HEK293T (cell line): Measurements from ENCODE around the gene TAF6.

Experiments used
- CTCF ChIA-PET: fragments of 350-600 bp; formaldehyde crosslinking; extraction: SDS; loops from one replicate; lab custom pipeline; 2021; ENCODE audit warnings: antibody characterized with exemption, inconsistent platforms; lab: Yijun Ruan, JAX
- POLR2A ChIA-PET: fragments of 350-600 bp; formaldehyde crosslinking; extraction: SDS; loops from one replicate; lab custom pipeline; 2020; ENCODE audit warnings: antibody characterized with exemption, inconsistent platforms; lab: Yijun Ruan, JAX
- DNase-seq: peaks from one replicate; pipeline ENCODE4 v3.0.0; 2012; ENCODE audit warnings: mixed read lengths; ENCODE audit errors: extremely low spot score
- ARNT ChIP-seq: fragments of 450-650 bp; IDR thresholded peaks from 2 replicates; pipeline ENCODE4 v1.6.1; 2017; ENCODE audit warnings: mild to moderate bottlenecking
- BHLHE40 ChIP-seq: fragments of 450-650 bp; IDR thresholded peaks from 2 replicates; pipeline ENCODE4 v1.6.1; 2016; ENCODE audit warnings: mild to moderate bottlenecking, moderate library complexity, borderline replicate concordance
- CTBP1 ChIP-seq: fragments of 450-650 bp; IDR thresholded peaks from 2 replicates; pipeline ENCODE4 v1.6.1; 2016; ENCODE audit warnings: borderline replicate concordance
- ELF4 ChIP-seq: fragments of 450-650 bp; IDR thresholded peaks from 2 replicates; pipeline ENCODE4 v1.6.1; 2017; ENCODE audit warnings: antibody characterized with exemption
- FOXA1 ChIP-seq: fragments of 450-650 bp; IDR thresholded peaks from 2 replicates; pipeline ENCODE4 v1.6.1; 2016; ENCODE audit warnings: mild to moderate bottlenecking
- FOXK2 ChIP-seq: fragments of 450-650 bp; IDR thresholded peaks from 2 replicates; pipeline ENCODE4 v1.6.1; 2016; ENCODE audit warnings: mild to moderate bottlenecking
- FOXM1 ChIP-seq: fragments of 450-650 bp; IDR thresholded peaks from 2 replicates; pipeline ENCODE4 v1.6.1; 2017; ENCODE audit warnings: mild to moderate bottlenecking, borderline replicate concordance
- HDGF ChIP-seq: fragments of 450-650 bp; IDR thresholded peaks from 2 replicates; pipeline ENCODE4 v1.6.1; 2017; ENCODE audit warnings: antibody characterized with exemption, borderline replicate concordance
- L3MBTL2 ChIP-seq: fragments of 450-650 bp; conservative IDR thresholded peaks from 2 replicates; pipeline ENCODE4 v1.6.1; 2016; ENCODE audit warnings: mild to moderate bottlenecking
- LEF1 ChIP-seq: fragments of 450-650 bp; IDR thresholded peaks from 2 replicates; pipeline ENCODE4 v1.6.1; 2017; ENCODE audit warnings: mild to moderate bottlenecking, borderline replicate concordance
- NFRKB ChIP-seq: fragments of 450-650 bp; IDR thresholded peaks from 2 replicates; pipeline ENCODE4 v1.6.1; 2016; ENCODE audit warnings: mild to moderate bottlenecking, moderate library complexity
- SP1 ChIP-seq: fragments of 450-650 bp; IDR thresholded peaks from 2 replicates; pipeline ENCODE4 v1.6.1; 2017
- SUZ12 ChIP-seq: fragments of 450-650 bp; IDR thresholded peaks from 2 replicates; pipeline ENCODE4 v1.6.1; 2016; ENCODE audit warnings: mild to moderate bottlenecking
- TARDBP ChIP-seq: fragments of 450-650 bp; IDR thresholded peaks from 2 replicates; pipeline ENCODE4 v1.6.1; 2016
- ZNF384 ChIP-seq: fragments of 450-650 bp; IDR thresholded peaks from 2 replicates; pipeline ENCODE4 v1.6.1; 2016
- TF ChIP-seq, protein P1 (sequence below): fragments of 450-650 bp; IDR thresholded peaks from 2 replicates; pipeline ENCODE4 v1.6.1; 2016

The TAF6 gene

DNA sequence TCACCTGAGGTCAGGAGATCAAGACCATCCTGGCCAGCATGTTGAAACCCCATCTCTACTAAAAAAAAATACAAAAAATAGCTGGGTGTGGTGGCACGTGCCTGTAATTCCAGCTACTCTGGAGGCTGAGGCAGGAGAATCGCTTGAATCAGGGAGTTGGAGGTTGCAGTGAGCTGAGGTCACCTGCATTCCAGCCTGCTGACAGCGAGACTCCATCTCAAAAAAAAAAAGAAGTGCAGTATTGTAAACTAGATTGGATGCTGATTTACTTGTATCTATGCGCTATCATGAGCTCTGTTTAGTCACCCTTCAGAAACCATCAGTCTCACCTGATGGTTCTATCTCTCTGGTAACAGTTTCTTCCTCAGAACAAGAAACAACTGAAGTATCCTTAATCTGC lies 55.8 kb downstream of the TAF6 start:
- no peak for TF ChIP-seq HDGF
- TF ChIP-seq FOXK2, result no peak
- no peak for TF ChIP-seq BHLHE40
- no peak for TF ChIP-seq SP1
- TF ChIP-seq LEF1, result no peak
- no peak for TF ChIP-seq NFRKB
- TF ChIP-seq ELF4, result no peak
- TF ChIP-seq CTBP1, result no peak
- TF ChIP-seq FOXA1, result no peak
- no peak for TF ChIP-seq ZNF384
- TF ChIP-seq SUZ12, result no peak
- TF ChIP-seq, protein P1, sequence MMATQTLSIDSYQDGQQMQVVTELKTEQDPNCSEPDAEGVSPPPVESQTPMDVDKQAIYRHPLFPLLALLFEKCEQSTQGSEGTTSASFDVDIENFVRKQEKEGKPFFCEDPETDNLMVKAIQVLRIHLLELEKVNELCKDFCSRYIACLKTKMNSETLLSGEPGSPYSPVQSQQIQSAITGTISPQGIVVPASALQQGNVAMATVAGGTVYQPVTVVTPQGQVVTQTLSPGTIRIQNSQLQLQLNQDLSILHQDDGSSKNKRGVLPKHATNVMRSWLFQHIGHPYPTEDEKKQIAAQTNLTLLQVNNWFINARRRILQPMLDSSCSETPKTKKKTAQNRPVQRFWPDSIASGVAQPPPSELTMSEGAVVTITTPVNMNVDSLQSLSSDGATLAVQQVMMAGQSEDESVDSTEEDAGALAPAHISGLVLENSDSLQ, result no peak
- no peak for TF ChIP-seq L3MBTL2
- ChIA-PET POLR2A (interaction anchor here (0.8 to 2.3 kb wide), 4 partner anchors 14 to 63 kb away, joined by 3 to 6 read pairs (median 4); partner anchors contain the start of genes AP4M1, MBLAC1, MCM7 and ZKSCAN1), CTCF (interaction anchor here (0.6 kb wide), 1 partner anchor 86 kb away, joined by 11 read pairs; no protein-coding TSS in a partner anchor)
- no peak for DNase-seq

DNA sequence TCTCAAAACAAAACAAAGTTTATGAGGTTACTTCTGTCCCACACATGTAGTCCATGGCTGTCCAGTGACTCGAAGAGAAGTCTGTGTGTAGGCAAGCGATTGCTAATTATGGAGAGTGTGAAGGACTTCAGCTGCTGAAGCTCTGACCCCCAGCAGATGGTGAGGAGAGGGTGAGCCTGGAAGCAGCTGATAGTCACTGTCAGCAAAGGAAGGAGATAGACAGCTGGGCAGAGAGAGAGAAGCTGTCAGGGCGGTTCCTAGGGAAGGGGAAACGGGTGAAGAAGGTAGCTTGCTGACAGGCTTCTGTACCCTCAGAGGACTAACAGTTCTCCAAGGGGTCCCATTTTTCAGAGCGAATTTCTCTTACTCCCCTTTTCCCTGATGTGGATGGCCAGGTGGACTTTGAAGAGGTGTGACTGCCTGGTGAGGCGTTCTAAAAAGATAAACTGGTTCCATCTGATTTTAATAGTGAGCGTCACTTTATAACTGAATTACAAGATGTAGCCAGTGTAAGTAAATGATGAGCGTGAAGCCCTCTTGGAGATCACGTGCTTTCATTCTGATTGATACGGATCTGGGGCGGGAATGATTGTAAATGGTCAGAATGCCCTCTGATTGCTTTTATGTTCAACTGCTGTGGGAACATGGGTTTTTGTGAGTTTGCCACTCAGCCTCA lies 57.5 kb downstream of the TAF6 start:
- no peak for TF ChIP-seq LEF1
- no peak for TF ChIP-seq ARNT
- DNase-seq, result no peak
- CTCF ChIA-PET, result no interaction called here
- POLR2A ChIA-PET, result no interaction called here

DNA sequence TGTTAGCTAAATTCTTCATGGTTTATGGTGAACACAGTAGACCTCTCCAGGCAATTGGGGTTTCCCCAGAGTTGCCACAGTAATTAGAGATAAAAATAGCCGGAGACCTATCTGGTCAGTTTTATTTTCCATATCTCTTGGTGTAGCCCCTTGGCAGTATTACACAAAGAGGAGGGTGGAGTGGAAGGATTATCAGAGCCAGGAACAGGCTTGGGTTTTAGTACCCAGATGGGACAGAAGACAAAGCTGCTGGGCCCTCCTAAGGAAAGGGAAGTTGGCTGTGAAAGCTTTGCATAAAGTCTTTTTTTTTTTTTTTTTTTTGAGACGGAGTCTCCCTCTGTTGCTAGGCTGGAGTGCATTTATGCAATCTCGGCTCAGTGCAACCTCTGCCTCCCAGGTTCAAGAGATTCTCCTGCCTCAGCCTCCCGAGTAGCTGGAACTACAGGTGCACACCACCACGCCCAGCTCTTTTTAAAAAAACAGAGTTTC lies 59.9 kb downstream of the TAF6 start:
- DNase-seq, result no peak
- CTCF ChIA-PET, result interaction anchor here (0.6 kb wide), 2 partner anchors 75 to 80 kb away, joined by 3 read pairs; no protein-coding TSS in a partner anchor
- POLR2A ChIA-PET, result interaction anchor here (2.1 kb wide), 1 partner anchor 9 kb away, joined by 6 read pairs; no protein-coding TSS in a partner anchor
- no peak for TF ChIP-seq BHLHE40
- TF ChIP-seq FOXM1, result no peak
- TF ChIP-seq LEF1, result no peak
- TF ChIP-seq FOXK2, result no peak
- TF ChIP-seq SP1, result no peak
- no peak for TF ChIP-seq CTBP1
- no peak for TF ChIP-seq TARDBP
- no peak for TF ChIP-seq ELF4
- TF ChIP-seq ZNF384, result no peak
- TF ChIP-seq L3MBTL2, result no peak
- TF ChIP-seq HDGF, result no peak
- TF ChIP-seq, protein P1, result no peak
- no peak for TF ChIP-seq ARNT
- TF ChIP-seq SUZ12, result no peak
- TF ChIP-seq FOXA1, result no peak
- no peak for TF ChIP-seq NFRKB
